Neural progenitor cell (in vitro differentiated cells): Measurements from ENCODE around the gene KRTAP5-4. TPM values are rescaled to one million over a fixed set of nuclear protein-coding genes. Genes with fewer than 3 reads are reported as not detected.
"Not testable (repeated sequence)": the region's sequence is repeated elsewhere in the genome, so short reads cannot be mapped to it uniquely, and the experiment has no call there.

ENCODE experiments used
- DNase-seq: peaks from one replicate; pipeline ENCODE4 v3.0.0-alpha.2; 2016; ENCODE audit warnings: low spot score
- H2AFZ ChIP-seq: fragments of 200-600 bp; sonication (generic); replicated peaks from 2 replicates; pipeline ENCODE4 v1.6.1; 2016; ENCODE audit warnings: antibody characterized with exemption
- H3F3A ChIP-seq: fragments of 200-600 bp; sonication (generic); 2 replicates; pipeline ENCODE4 v1.6.1; 2016; ENCODE audit warnings: antibody characterized with exemption, low read depth
- H3K27ac ChIP-seq: fragments of 200-600 bp; sonication (generic); 2 replicates; pipeline ENCODE4 v1.5.1; 2016; ENCODE audit warnings: mild to moderate bottlenecking
- H3K27me3 ChIP-seq: fragments of 200-600 bp; sonication (generic); 2 replicates; pipeline ENCODE4 v1.6.1; 2016; ENCODE audit warnings: mild to moderate bottlenecking, moderate library complexity
- H3K36me3 ChIP-seq: fragments of 200-600 bp; sonication (generic); 2 replicates; pipeline ENCODE4 v1.5.1; 2016
- H3K4me1 ChIP-seq: fragments of 200-600 bp; sonication (generic); 2 replicates; pipeline ENCODE4 v1.6.1; 2016; ENCODE audit warnings: mixed run types
- H3K4me2 ChIP-seq: fragments of 200-600 bp; sonication (generic); 2 replicates; pipeline ENCODE4 v1.6.1; 2016
- H3K4me3 ChIP-seq: fragments of 200-600 bp; sonication (generic); 2 replicates; pipeline ENCODE4 v1.5.1; 2016
- H3K79me2 ChIP-seq: fragments of 200-600 bp; sonication (generic); 2 replicates; pipeline ENCODE4 v1.6.1; 2016; ENCODE audit warnings: low read depth
- H3K9ac ChIP-seq: fragments of 200-600 bp; sonication (generic); 2 replicates; pipeline ENCODE4 v1.6.1; 2016
- H3K9me3 ChIP-seq: fragments of 200-600 bp; sonication (generic); 2 replicates; pipeline ENCODE4 v1.5.1; 2016; ENCODE audit warnings: low read depth
- H4K20me1 ChIP-seq: fragments of 200-600 bp; sonication (generic); 2 replicates; pipeline ENCODE4 v1.6.1; 2016; ENCODE audit warnings: low read depth
- H3K27ac Mint-ChIP-seq: 3 replicates; pipeline ENCODE4 v1.8.0; 2021; ENCODE audit warnings: mixed read lengths
- H3K27me3 Mint-ChIP-seq: 2 replicates; pipeline ENCODE4 v1.8.0; 2022; ENCODE audit warnings: low read depth, mild to moderate bottlenecking, inconsistent platforms, moderate library complexity, mixed read lengths; ENCODE audit not compliant: insufficient read depth
- H3K36me3 Mint-ChIP-seq: 3 replicates; pipeline ENCODE4 v1.8.0; 2021; ENCODE audit warnings: mixed read lengths
- H3K4me1 Mint-ChIP-seq: 3 replicates; pipeline ENCODE4 v1.8.0; 2021; ENCODE audit warnings: mixed read lengths
- H3K4me3 Mint-ChIP-seq: 3 replicates; pipeline ENCODE4 v1.8.0; 2021; ENCODE audit warnings: mild to moderate bottlenecking, moderate library complexity, mixed read lengths
- H3K9me3 Mint-ChIP-seq: 3 replicates; pipeline ENCODE4 v1.8.0; 2020; ENCODE audit warnings: mixed read lengths
- CTCF ChIP-seq: fragments of 200-600 bp; sonication (generic); IDR thresholded peaks from 2 replicates; pipeline ENCODE4 v1.5.1; 2017; ENCODE audit warnings: antibody characterized with exemption, mild to moderate bottlenecking
- EZH2 ChIP-seq: fragments of 200-600 bp; sonication (generic); IDR thresholded peaks from 2 replicates; pipeline ENCODE4 v1.6.1; 2017; ENCODE audit warnings: antibody characterized with exemption, mild to moderate bottlenecking, moderate library complexity
- EZH2phosphoT487 ChIP-seq: fragments of 200-600 bp; sonication (generic); IDR thresholded peaks from 2 replicates; pipeline ENCODE4 v1.6.1; 2017; ENCODE audit warnings: antibody characterized with exemption
- total RNA-seq: library from RNA; depleted of rRNA; stranded (reverse); fragments of >200 nt; gene quantifications from 2 replicates; pipeline ENCODE4 v1.2.3, GENCODE V29; 2015; ENCODE audit warnings: low replicate concordance

KRTAP5-4 gene
- total RNA-seq, 1 donor from 2014 or later = not detected

GRCh38 chr11:1618231-1618630 is 3.7 kb downstream of the KRTAP5-4 start:
- Histone ChIP-seq H3F3A (no peaks in the 10 kb centered on the region), H3K27me3 (peaks cover 12% of the 10 kb centered on the region), H3K4me1 (no peaks in the 10 kb centered on the region), H3K9ac (no peak overlapping the region), H3K4me2 (no peak overlapping the region), H3K4me3 (no peak overlapping the region), H4K20me1 (no peaks in the 10 kb centered on the region), H3K27ac (no peak overlapping the region), H3K9me3 (no peaks in the 10 kb centered on the region), H3K36me3 (no peaks in the 10 kb centered on the region), H2AFZ (no peak overlapping the region), H3K79me2 (no peaks in the 10 kb centered on the region)
- peaks cover 3% of the 10 kb centered on the region for H3K4me1 Mint-ChIP-seq
- H3K36me3 Mint-ChIP-seq = no peaks in the 10 kb centered on the region
- peaks cover 4% of the 10 kb centered on the region for H3K9me3 Mint-ChIP-seq
- TF ChIP-seq EZH2 (no peak), EZH2phosphoT487 (no peak), CTCF (no peak)
- no peak overlapping the region for H3K4me3 Mint-ChIP-seq
- no peak for DNase-seq
- no peak overlapping the region for H3K27ac Mint-ChIP-seq
- peaks cover 18% of the 10 kb centered on the region for H3K27me3 Mint-ChIP-seq

- Histone ChIP-seq H3K27me3 (peaks cover 15% of the 10 kb centered on the region), H3K36me3 (no peaks in the 10 kb centered on the region), H2AFZ (peak within 1 kb of the TSS; percentile 57), H4K20me1 (no peaks in the 10 kb centered on the region), H3K27ac (no peak within 1 kb of the TSS), H3K9me3 (no peaks in the 10 kb centered on the region), H3K79me2 (no peaks in the 10 kb centered on the region), H3K4me1 (peaks cover 6% of the 10 kb centered on the region), H3F3A (no peaks in the 10 kb centered on the region), H3K4me2 (peak within 1 kb of the TSS; percentile 49), H3K9ac (no peak within 1 kb of the TSS), H3K4me3 (no peak within 1 kb of the TSS)
- Mint-ChIP-seq H3K4me3 (peak within 1 kb of the TSS; percentile 78), H3K36me3 (no peaks in the 10 kb centered on the region), H3K27me3 (peaks cover 2% of the 10 kb centered on the region), H3K4me1 (peaks cover 17% of the 10 kb centered on the region), H3K27ac (no peak within 1 kb of the TSS), H3K9me3 (peaks cover 5% of the 10 kb centered on the region)
- DNase-seq = no peak
- no peak for TF ChIP-seq EZH2
- no peak for TF ChIP-seq EZH2phosphoT487
- no peak for TF ChIP-seq CTCF
Measured at GRCh38 chr11:1608363-1608762, 13.6 kb downstream of the KRTAP5-4 start, which contains the start of gene KRTAP5-3. Gene KRTAP5-3 (minus strand): TSS chr11:1608463. CDS start chr11:1608385, 78 bp downstream.

GRCh38 chr11:1607901-1608300 is 14.0 kb downstream of the KRTAP5-4 start:
- not testable (repeated sequence) for H3K79me2 ChIP-seq, H3K36me3 ChIP-seq, H3K36me3 Mint-ChIP-seq, H3K27ac ChIP-seq, H3K4me3 Mint-ChIP-seq, H3K27ac Mint-ChIP-seq, H3K27me3 Mint-ChIP-seq, DNase-seq, H3F3A ChIP-seq, H3K9me3 ChIP-seq, H3K4me3 ChIP-seq, H3K9me3 Mint-ChIP-seq, H3K4me1 ChIP-seq, H3K9ac ChIP-seq, H2AFZ ChIP-seq, H4K20me1 ChIP-seq
- peaks cover 17% of the 10 kb centered on the region for H3K4me1 Mint-ChIP-seq
- H3K27me3 ChIP-seq = peaks cover 15% of the 10 kb centered on the region
- H3K4me2 ChIP-seq = peak overlapping the region; percentile 49

- peak overlapping the region; percentile 57 for H2AFZ ChIP-seq
- H3K9me3 ChIP-seq, H4K20me1 ChIP-seq, H3K9ac ChIP-seq, H3K27ac ChIP-seq, H3K4me3 ChIP-seq, H3K36me3 Mint-ChIP-seq, H3F3A ChIP-seq, H3K4me1 ChIP-seq, H3K36me3 ChIP-seq, H3K9me3 Mint-ChIP-seq, H3K27ac Mint-ChIP-seq, H3K79me2 ChIP-seq, H3K27me3 Mint-ChIP-seq: not testable (repeated sequence)
- H3K4me3 Mint-ChIP-seq = peak overlapping the region; percentile 78
- DNase-seq = peak; percentile 30
- peak overlapping the region; percentile 49 for H3K4me2 ChIP-seq
- peaks cover 16% of the 10 kb centered on the region for H3K27me3 ChIP-seq
- peaks cover 17% of the 10 kb centered on the region for H3K4me1 Mint-ChIP-seq
Measured at GRCh38 chr11:1607156-1607845, 14.6 kb downstream of the KRTAP5-4 start.

- H3K27me3 ChIP-seq = peaks cover 23% of the 10 kb centered on the region
- H2AFZ ChIP-seq, H3K4me1 ChIP-seq, H3K4me2 ChIP-seq, H3K9me3 Mint-ChIP-seq, H3K27me3 Mint-ChIP-seq, H3K4me3 Mint-ChIP-seq, H3K4me3 ChIP-seq, H3K79me2 ChIP-seq, H3K36me3 Mint-ChIP-seq, H4K20me1 ChIP-seq, H3K9ac ChIP-seq, H3K27ac ChIP-seq, H3K9me3 ChIP-seq, H3F3A ChIP-seq, H3K27ac Mint-ChIP-seq, H3K36me3 ChIP-seq, DNase-seq: not testable (repeated sequence)
- peaks cover 15% of the 10 kb centered on the region for H3K4me1 Mint-ChIP-seq
Measured at GRCh38 chr11:1605923-1606322, 16.0 kb downstream of the KRTAP5-4 start.
